Measurements from ENCODE around the gene F11.
"Not testable (repeated sequence)": the region's sequence is repeated elsewhere in the genome, so short reads cannot be mapped to it uniquely, and the experiment has no call there.

The F11 gene

GRCh38 chr4:186273392-186273789, 7.4 kb downstream of the F11 start:
- H3K9me3 ChIP-seq (ENCODE audit: insufficient read depth, low read depth, low read length); H3K27ac ChIP-seq (ENCODE audit: low read depth, low read length); H3K9ac ChIP-seq (ENCODE audit: low read depth, low read length); H3K4me3 ChIP-seq (ENCODE audit: low read length); H3K27me3 ChIP-seq (ENCODE audit: insufficient read depth, low read length); H3K4me1 ChIP-seq (ENCODE audit: insufficient read depth, low read length); H3K36me3 ChIP-seq (ENCODE audit: insufficient read depth, low read length): not testable (repeated sequence)
- WGBS = 94% methylated on average over 5 of the region's 5 CpGs

- Histone ChIP-seq H3K27me3 (ENCODE audit: insufficient read depth, low read length) (no peaks in the 10 kb centered on the region), H3K4me1 (ENCODE audit: insufficient read depth, low read length) (no peaks in the 10 kb centered on the region), H3K4me3 (ENCODE audit: low read length) (no peak overlapping the region), H3K27ac (ENCODE audit: low read depth, low read length) (no peak overlapping the region), H3K36me3 (ENCODE audit: insufficient read depth, low read length) (no peaks in the 10 kb centered on the region), H3K9ac (ENCODE audit: low read depth, low read length) (no peak overlapping the region), H3K9me3 (ENCODE audit: insufficient read depth, low read depth, low read length) (no peaks in the 10 kb centered on the region)
- 92% methylated on average over 5 of the region's 5 CpGs for WGBS
Observed at GRCh38 chr4:186283311-186283710, 17.3 kb downstream of the F11 start.

- H3K4me3 ChIP-seq (ENCODE audit: low read length) = no peak overlapping the region
- no peak overlapping the region for H3K27ac ChIP-seq (ENCODE audit: low read depth, low read length)
- H3K9ac ChIP-seq (ENCODE audit: low read depth, low read length) = no peak overlapping the region
- no peaks in the 10 kb centered on the region for H3K27me3 ChIP-seq (ENCODE audit: insufficient read depth, low read length)
- H3K9me3 ChIP-seq (ENCODE audit: insufficient read depth, low read depth, low read length) = no peaks in the 10 kb centered on the region
- 94% methylated on average over 11 of the region's 12 CpGs for WGBS
- H3K36me3 ChIP-seq (ENCODE audit: insufficient read depth, low read length) = no peaks in the 10 kb centered on the region
- no peaks in the 10 kb centered on the region for H3K4me1 ChIP-seq (ENCODE audit: insufficient read depth, low read length)
Observed at GRCh38 chr4:186285147-186285546, 19.2 kb downstream of the F11 start.

- H3K4me3 ChIP-seq (ENCODE audit: low read length) = no peak overlapping the region
- H3K36me3 ChIP-seq (ENCODE audit: insufficient read depth, low read length) = no peaks in the 10 kb centered on the region
- no peaks in the 10 kb centered on the region for H3K4me1 ChIP-seq (ENCODE audit: insufficient read depth, low read length)
- H3K27me3 ChIP-seq (ENCODE audit: insufficient read depth, low read length) = no peaks in the 10 kb centered on the region
- no peaks in the 10 kb centered on the region for H3K9me3 ChIP-seq (ENCODE audit: insufficient read depth, low read depth, low read length)
- H3K9ac ChIP-seq (ENCODE audit: low read depth, low read length) = no peak overlapping the region
- WGBS = 95% methylated on average over 2 of the region's 3 CpGs
- no peak overlapping the region for H3K27ac ChIP-seq (ENCODE audit: low read depth, low read length)
Observed at GRCh38 chr4:186286581-186286980, 20.6 kb downstream of the F11 start.

- Histone ChIP-seq H3K36me3 (ENCODE audit: insufficient read depth, low read length) (no peaks in the 10 kb centered on the region), H3K4me1 (ENCODE audit: insufficient read depth, low read length) (no peaks in the 10 kb centered on the region), H3K9ac (ENCODE audit: low read depth, low read length) (no peak overlapping the region), H3K27me3 (ENCODE audit: insufficient read depth, low read length) (no peaks in the 10 kb centered on the region), H3K27ac (ENCODE audit: low read depth, low read length) (no peak overlapping the region), H3K4me3 (ENCODE audit: low read length) (no peak overlapping the region), H3K9me3 (ENCODE audit: insufficient read depth, low read depth, low read length) (no peaks in the 10 kb centered on the region)
- 95% methylated on average over 10 of the region's 10 CpGs for WGBS
Observed at GRCh38 chr4:186291256-186291890, 25.4 kb downstream of the F11 start.

GRCh38 chr4:186294160-186294559, 28.2 kb downstream of the F11 start:
- H3K27me3 ChIP-seq (ENCODE audit: insufficient read depth, low read length) = no peaks in the 10 kb centered on the region
- WGBS = 92% methylated on average over 9 of the region's 9 CpGs
- H3K36me3 ChIP-seq (ENCODE audit: insufficient read depth, low read length) = no peaks in the 10 kb centered on the region
- no peak overlapping the region for H3K4me3 ChIP-seq (ENCODE audit: low read length)
- no peaks in the 10 kb centered on the region for H3K4me1 ChIP-seq (ENCODE audit: insufficient read depth, low read length)
- H3K9me3 ChIP-seq (ENCODE audit: insufficient read depth, low read depth, low read length) = no peaks in the 10 kb centered on the region
- no peak overlapping the region for H3K9ac ChIP-seq (ENCODE audit: low read depth, low read length)
- H3K27ac ChIP-seq (ENCODE audit: low read depth, low read length) = no peak overlapping the region

- Histone ChIP-seq H3K9me3 (ENCODE audit: insufficient read depth, low read depth, low read length) (no peaks in the 10 kb centered on the region), H3K27ac (ENCODE audit: low read depth, low read length) (no peak overlapping the region), H3K9ac (ENCODE audit: low read depth, low read length) (no peak overlapping the region), H3K27me3 (ENCODE audit: insufficient read depth, low read length) (no peaks in the 10 kb centered on the region), H3K4me1 (ENCODE audit: insufficient read depth, low read length) (no peaks in the 10 kb centered on the region), H3K4me3 (ENCODE audit: low read length) (no peak overlapping the region), H3K36me3 (ENCODE audit: insufficient read depth, low read length) (no peaks in the 10 kb centered on the region)
- WGBS = 54% methylated on average over 2 of the region's 4 CpGs
Observed at GRCh38 chr4:186296481-186296880, 30.5 kb downstream of the F11 start.

- Histone ChIP-seq H3K36me3 (ENCODE audit: insufficient read depth, low read length) (no peaks in the 10 kb centered on the region), H3K27me3 (ENCODE audit: insufficient read depth, low read length) (no peaks in the 10 kb centered on the region), H3K4me1 (ENCODE audit: insufficient read depth, low read length) (no peaks in the 10 kb centered on the region), H3K9ac (ENCODE audit: low read depth, low read length) (no peak overlapping the region), H3K9me3 (ENCODE audit: insufficient read depth, low read depth, low read length) (no peaks in the 10 kb centered on the region), H3K4me3 (ENCODE audit: low read length) (no peak overlapping the region), H3K27ac (ENCODE audit: low read depth, low read length) (no peak overlapping the region)
- 71% methylated on average over 20 of the region's 21 CpGs for WGBS
Observed at GRCh38 chr4:186297013-186297645, 31.1 kb downstream of the F11 start.

GRCh38 chr4:186298031-186298647, 32.1 kb downstream of the F11 start:
- Histone ChIP-seq H3K4me3 (ENCODE audit: low read length) (peak overlapping the region; percentile 19), H3K9me3 (ENCODE audit: insufficient read depth, low read depth, low read length) (no peaks in the 10 kb centered on the region), H3K9ac (ENCODE audit: low read depth, low read length) (no peak overlapping the region), H3K27ac (ENCODE audit: low read depth, low read length) (no peak overlapping the region), H3K36me3 (ENCODE audit: insufficient read depth, low read length) (no peaks in the 10 kb centered on the region), H3K4me1 (ENCODE audit: insufficient read depth, low read length) (no peaks in the 10 kb centered on the region), H3K27me3 (ENCODE audit: insufficient read depth, low read length) (no peaks in the 10 kb centered on the region)
- WGBS = 69% methylated on average over 39 of the region's 39 CpGs

GRCh38 chr4:186299291-186299690, 33.3 kb downstream of the F11 start:
- Histone ChIP-seq H3K9me3 (ENCODE audit: insufficient read depth, low read depth, low read length) (no peaks in the 10 kb centered on the region), H3K27me3 (ENCODE audit: insufficient read depth, low read length) (no peaks in the 10 kb centered on the region), H3K9ac (ENCODE audit: low read depth, low read length) (no peak overlapping the region), H3K4me3 (ENCODE audit: low read length) (no peak overlapping the region), H3K36me3 (ENCODE audit: insufficient read depth, low read length) (no peaks in the 10 kb centered on the region), H3K4me1 (ENCODE audit: insufficient read depth, low read length) (no peaks in the 10 kb centered on the region), H3K27ac (ENCODE audit: low read depth, low read length) (no peak overlapping the region)
- 95% methylated on average over 5 of the region's 5 CpGs for WGBS

GRCh38 chr4:186300659-186301390, 34.8 kb downstream of the F11 start:
- 92% methylated on average over 4 of the region's 6 CpGs for WGBS
- H3K36me3 ChIP-seq (ENCODE audit: insufficient read depth, low read length) = no peaks in the 10 kb centered on the region
- no peaks in the 10 kb centered on the region for H3K27me3 ChIP-seq (ENCODE audit: insufficient read depth, low read length)
- H3K4me1 ChIP-seq (ENCODE audit: insufficient read depth, low read length) = no peaks in the 10 kb centered on the region
- H3K9ac ChIP-seq (ENCODE audit: low read depth, low read length) = no peak overlapping the region
- no peak overlapping the region for H3K4me3 ChIP-seq (ENCODE audit: low read length)
- no peaks in the 10 kb centered on the region for H3K9me3 ChIP-seq (ENCODE audit: insufficient read depth, low read depth, low read length)
- no peak overlapping the region for H3K27ac ChIP-seq (ENCODE audit: low read depth, low read length)
